HCT116 (cell line): ENCODE results near the gene OTOP2. TPM values are rescaled to one million over a fixed set of nuclear protein-coding genes. Genes with fewer than 3 reads are reported as not detected.

Source experiments
- ATAC-seq: fragments of 200-7000 bp; cut with Tn5 transposase; 2 replicates; pipeline ENCODE4 v1.9.1; 2020; ENCODE audit warnings: mild to moderate bottlenecking, moderate library complexity
- BruUV-seq: library from RNA; stranded (reverse); fragments of 400-500 nt; replicated peaks from 2 replicates; lab custom pipeline; 2021; lab: Mats Ljungman, UMichigan
- CTCF ChIA-PET: fragments of 300-600 bp; sonication (Branson Sonifier 250); formaldehyde crosslinking; loops from one replicate; lab custom pipeline; 2021; ENCODE audit warnings: antibody characterized with exemption; lab: Charles Lee
- POLR2A ChIA-PET: fragments of 300-600, 350-600 bp; sonication (Branson Sonifier 250); formaldehyde crosslinking; loops from one replicate; lab custom pipeline; 2021; ENCODE audit warnings: antibody characterized with exemption; lab: Charles Lee
- RAD21 ChIA-PET, 2 experiments: fragments of 300-600 bp; sonication (Branson Sonifier 250); formaldehyde crosslinking; loops; one replicate each; lab custom pipeline; 2023; ENCODE audit warnings: low total read pairs in 2 of 2; ENCODE audit not compliant: uncharacterized antibody in 2 of 2, unreplicated experiment in 2 of 2, low non-redundant PET in 1 of 2; lab: Charles Lee
- DNase-seq: peaks from one replicate; pipeline ENCODE4 v3.0.0-alpha.2; 2010; ENCODE audit warnings: low read depth, low spot score
- H2AFZ ChIP-seq: fragments of 200-600 bp; shearing (Covaris generic), sonication (generic); 2 replicates; pipeline ENCODE4 v1.6.1; 2017; ENCODE audit warnings: low read depth, mixed run types, mixed read lengths, antibody characterized with exemption, low read length; ENCODE audit not compliant: poor library complexity, severe bottlenecking
- H3K27ac ChIP-seq: 2 replicates; pipeline ENCODE4 v1.5.1; 2012; ENCODE audit warnings: low read depth, low read length
- H3K27me3 ChIP-seq: fragments of 200-600 bp; sonication (generic); 2 replicates; pipeline ENCODE4 v1.6.1; 2016; ENCODE audit warnings: mixed run types, low read length, mixed read lengths; ENCODE audit not compliant: insufficient read depth
- H3K36me3 ChIP-seq, 2 experiments: fragments of 200-500 bp in 1 of 2; fragments of 200-600 bp in 1 of 2; sonication (Bioruptor generic) in 1 of 2; sonication (generic) in 1 of 2; 2 replicates each; pipeline versions ENCODE4 v1.5.1 to v1.6.1; 2014 to 2016; ENCODE audit warnings: low read length in 2 of 2, inconsistent platforms in 1 of 2, mixed read lengths in 1 of 2, mixed run types in 1 of 2; ENCODE audit not compliant: insufficient read depth in 2 of 2, control insufficient read depth in 1 of 2
- H3K4me1 ChIP-seq, 2 experiments: fragments of 200-600 bp in 1 of 2; sonication (generic) in 1 of 2; 2 replicates each; pipeline versions ENCODE4 v1.5.1 to v1.6.1; 2012 to 2017; ENCODE audit warnings: low read length in 2 of 2, inconsistent platforms in 1 of 2, mild to moderate bottlenecking in 1 of 2, mixed read lengths in 1 of 2, mixed run types in 1 of 2, moderate library complexity in 1 of 2; ENCODE audit not compliant: insufficient read depth in 2 of 2, control insufficient read depth in 1 of 2
- H3K4me2 ChIP-seq: fragments of 200-600 bp; sonication (generic); 2 replicates; pipeline ENCODE4 v1.6.1; 2017; ENCODE audit warnings: mixed run types, low read length, mixed read lengths
- H3K4me3 ChIP-seq, 2 experiments: fragments of 200-600 bp in 1 of 2; sonication (generic) in 1 of 2; replicated peaks in 1 of 2; 2 replicates each; pipeline ENCODE4 v1.5.1; 2011 to 2016; ENCODE audit warnings: low read length in 2 of 2, control low read depth in 1 of 2, low read depth in 1 of 2, mild to moderate bottlenecking in 1 of 2, mixed read lengths in 1 of 2, mixed run types in 1 of 2
- H3K79me2 ChIP-seq: fragments of 200-600 bp; sonication (generic); 2 replicates; pipeline ENCODE4 v1.6.1; 2017; ENCODE audit warnings: mild to moderate bottlenecking, mixed run types, low read length, moderate library complexity, mixed read lengths; ENCODE audit not compliant: insufficient read depth
- H3K9ac ChIP-seq: fragments of 200-600 bp; sonication (generic); 2 replicates; pipeline ENCODE4 v1.6.1; 2016; ENCODE audit warnings: low read length, mixed read lengths
- H3K9me2 ChIP-seq: fragments of 200-600 bp; sonication (generic), shearing (Covaris generic); 2 replicates; pipeline ENCODE4 v1.6.1; 2017; ENCODE audit warnings: mixed run types, mild to moderate bottlenecking, moderate library complexity; ENCODE audit not compliant: insufficient read depth
- H3K9me3 ChIP-seq, 2 experiments: fragments of 200-500 bp in 1 of 2; fragments of 200-600 bp in 1 of 2; sonication (Bioruptor generic) in 1 of 2; sonication (generic) in 1 of 2; 2 replicates each; pipeline ENCODE4 v1.6.1; 2014 to 2017; ENCODE audit warnings: low read length in 2 of 2, mixed read lengths in 2 of 2, inconsistent platforms in 1 of 2, low read depth in 1 of 2, mild to moderate bottlenecking in 1 of 2, mixed run types in 1 of 2, moderate library complexity in 1 of 2; ENCODE audit not compliant: control insufficient read depth in 1 of 2, insufficient read depth in 1 of 2
- H4K20me1 ChIP-seq: fragments of 200-600 bp; sonication (generic), shearing (Covaris generic); 2 replicates; pipeline ENCODE4 v1.6.1; 2017; ENCODE audit warnings: mixed run types, mild to moderate bottlenecking, moderate library complexity; ENCODE audit not compliant: insufficient read depth
- CBX3 ChIP-seq: IDR thresholded peaks from 2 replicates; pipeline ENCODE4 v1.6.1; 2012; ENCODE audit warnings: low read depth
- EGR1 ChIP-seq: IDR thresholded peaks from 2 replicates; pipeline ENCODE4 v1.6.1; 2012; ENCODE audit warnings: low read depth
- ELF1 ChIP-seq: IDR thresholded peaks from 2 replicates; pipeline ENCODE4 v1.6.1; 2012; ENCODE audit warnings: low read depth, borderline replicate concordance
- EZH2 ChIP-seq: fragments of 200-600 bp; sonication (generic); IDR thresholded peaks from 2 replicates; pipeline ENCODE4 v1.6.1; 2017; ENCODE audit warnings: antibody characterized with exemption, mixed run types
- EZH2phosphoT487 ChIP-seq: fragments of 200-600 bp; IDR thresholded peaks from 2 replicates; pipeline ENCODE4 v1.6.1; 2018; ENCODE audit warnings: antibody characterized with exemption, borderline replicate concordance
- FOSL1 ChIP-seq: IDR thresholded peaks from 2 replicates; pipeline ENCODE4 v1.6.1; 2012; ENCODE audit warnings: low read depth
- JUND ChIP-seq: IDR thresholded peaks from 2 replicates; pipeline ENCODE4 v1.6.1; 2012
- POLR2A ChIP-seq: IDR thresholded peaks from 2 replicates; pipeline ENCODE4 v1.7.0; 2011; ENCODE audit warnings: borderline replicate concordance; ENCODE audit not compliant: insufficient read depth, insufficient read length; ENCODE audit errors: extremely low read depth
- SP1 ChIP-seq: IDR thresholded peaks from 2 replicates; pipeline ENCODE4 v1.6.1; 2012; ENCODE audit warnings: low read depth
- TCF7L2 ChIP-seq: IDR thresholded peaks from 2 replicates; pipeline ENCODE4 v1.7.0; 2011; ENCODE audit warnings: borderline replicate concordance, inconsistent platforms; ENCODE audit not compliant: insufficient read depth, insufficient read length; ENCODE audit errors: extremely low read depth
- YY1 ChIP-seq: IDR thresholded peaks from 2 replicates; pipeline ENCODE4 v1.6.1; 2011; ENCODE audit warnings: low read length, low read depth, moderate library complexity, mild to moderate bottlenecking; ENCODE audit not compliant: insufficient replicate concordance; ENCODE audit errors: extremely low read depth
- ZBTB33 ChIP-seq: IDR thresholded peaks from 2 replicates; pipeline ENCODE4 v1.6.1; 2011; ENCODE audit warnings: mild to moderate bottlenecking, low read length, moderate library complexity; ENCODE audit not compliant: insufficient replicate concordance; ENCODE audit errors: extremely low read depth
- ZFX ChIP-seq: fragments of 450-650 bp; IDR thresholded peaks from 2 replicates; pipeline ENCODE4 v1.6.1; 2017
- ZNF274 ChIP-seq: fragments of 200-500 bp; sonication (Bioruptor generic); IDR thresholded peaks from 2 replicates; pipeline ENCODE4 v1.6.1; 2014; ENCODE audit warnings: mild to moderate bottlenecking, low read depth, low read length, inconsistent platforms
- intact Hi-C: fragments of 100-400 bp; cut with micrococcal nuclease; formaldehyde crosslinking; loops from 2 replicates; pipeline ENCODE4 v1.10.0; 2022
- total RNA-seq: library from RNA; stranded (reverse); gene quantifications from one replicate; pipeline ENCODE4 v1.2.1, GENCODE V29; 2021; ENCODE audit not compliant: unreplicated experiment

The OTOP2 gene
- total RNA-seq, 1 experiment from 2014 or later = not detected

DNA sequence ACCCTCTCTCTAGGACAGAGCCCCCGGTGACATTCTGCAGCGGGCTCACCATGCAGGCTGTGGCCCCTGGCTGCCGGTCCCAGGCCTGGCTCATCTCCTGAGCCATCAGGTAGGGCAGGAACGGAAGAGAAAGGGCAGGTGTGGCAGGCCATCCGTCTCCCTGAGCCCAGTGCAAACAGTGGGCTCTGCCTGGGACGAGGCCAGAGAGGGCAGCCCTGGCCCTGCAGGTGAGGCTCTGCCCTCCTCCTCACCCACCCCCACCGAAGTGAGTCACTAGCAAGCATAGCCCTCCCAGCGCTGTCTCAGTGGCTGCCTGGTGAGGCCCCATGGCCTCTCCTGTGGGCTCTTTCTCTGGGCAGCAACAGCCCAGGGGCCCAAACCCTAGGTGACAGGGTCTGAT is 26.1 kb downstream of the OTOP2 start:
- H3K4me2 ChIP-seq = no peak overlapping the region
- no peaks in the 10 kb centered on the region for H3K9me2 ChIP-seq
- RAD21 ChIA-PET = no interaction called here
- POLR2A ChIA-PET = no interaction called here
- H3K27ac ChIP-seq = no peak overlapping the region
- DNase-seq = no peak
- H3K9me3 ChIP-seq = no peaks in the 10 kb centered on the region
- peak; percentile 45 for ATAC-seq
- no peak overlapping the region for H2AFZ ChIP-seq
- no TSS peak for BruUV-seq
- H3K27me3 ChIP-seq = no peaks in the 10 kb centered on the region
- no peak overlapping the region for H3K4me3 ChIP-seq
- no peaks in the 10 kb centered on the region for H3K79me2 ChIP-seq
- no peaks in the 10 kb centered on the region for H4K20me1 ChIP-seq
- intact Hi-C loops = no loop called here
- no peak overlapping the region for H3K9ac ChIP-seq
- H3K36me3 ChIP-seq = no peaks in the 10 kb centered on the region
- TF ChIP-seq YY1 (no peak), ELF1 (no peak), POLR2A (no peak), ZNF274 (no peak), ZBTB33 (no peak), FOSL1 (no peak)
- H3K4me1 ChIP-seq = peaks cover 2 to 19% of the 10 kb centered on the region in 2 experiments; a peak in 3 of 4 replicates
- CTCF ChIA-PET = interaction anchor here (1.4 to 4.1 kb wide), 3 partner anchors 8 to 26 kb away, joined by 6 to 24 read pairs (median 10); partner anchors contain the start of gene OTOP2

GRCh38 chr17:74951065-74951464 is 27.0 kb downstream of the OTOP2 start:
- TF ChIP-seq ZBTB33 (no peak), EZH2 (no peak), POLR2A (no peak), TCF7L2 (no peak), YY1 (no peak), ZFX (no peak), JUND (no peak), CBX3 (no peak), ZNF274 (no peak), EZH2phosphoT487 (no peak), SP1 (no peak), EGR1 (no peak)
- BruUV-seq = TSS peak; percentile 54

More at GRCh38 chr17:74951065-74951464, 27.0 kb downstream of the OTOP2 start:
- H2AFZ ChIP-seq = no peak overlapping the region
- no peaks in the 10 kb centered on the region for H3K9me2 ChIP-seq
- no peaks in the 10 kb centered on the region for H3K9me3 ChIP-seq
- no peaks in the 10 kb centered on the region for H3K36me3 ChIP-seq
- no peak overlapping the region for H3K4me2 ChIP-seq
- no peaks in the 10 kb centered on the region for H4K20me1 ChIP-seq
- ATAC-seq (no peak), DNase-seq (no peak)
- no peak overlapping the region for H3K4me3 ChIP-seq
- ChIA-PET POLR2A (interaction anchor here (0.8 kb wide), 1 partner anchor 78 kb away, joined by 4 read pairs; the partner anchor contains the start of gene FDXR), RAD21 (no interaction called here), CTCF (interaction anchor here (1.5 to 4.1 kb wide), 2 partner anchors 10 to 11 kb away, joined by 8 to 24 read pairs; no protein-coding TSS in a partner anchor)
- intact Hi-C loops = no loop called here
- H3K27me3 ChIP-seq = no peaks in the 10 kb centered on the region
- H3K9ac ChIP-seq = no peak overlapping the region
- H3K4me1 ChIP-seq = peaks cover 2 to 16% of the 10 kb centered on the region in 2 experiments; a peak in 3 of 4 replicates
- no peaks in the 10 kb centered on the region for H3K79me2 ChIP-seq
- H3K27ac ChIP-seq = no peak overlapping the region
